Measurements from ENCODE around the gene ZBTB7A. TPM values are rescaled to one million over a fixed set of nuclear protein-coding genes. Genes with fewer than 3 reads are reported as not detected.

ZBTB7A gene
- polyA plus RNA-seq, 3 donors = 7.2 to 9.0 (median 7.4) TPM

- DNase-seq (ENCODE audit: low read depth in 3 of 3, low spot score in 2 of 3) = no peak
Observed at GRCh38 chr19:4038661-4039423, 27.9 kb downstream of the ZBTB7A start.

GRCh38 chr19:4038057-4038456 lies 28.6 kb downstream of the ZBTB7A start:
- DNase-seq (ENCODE audit: low read depth in 3 of 3, low spot score in 2 of 3) = no peak

DNA sequence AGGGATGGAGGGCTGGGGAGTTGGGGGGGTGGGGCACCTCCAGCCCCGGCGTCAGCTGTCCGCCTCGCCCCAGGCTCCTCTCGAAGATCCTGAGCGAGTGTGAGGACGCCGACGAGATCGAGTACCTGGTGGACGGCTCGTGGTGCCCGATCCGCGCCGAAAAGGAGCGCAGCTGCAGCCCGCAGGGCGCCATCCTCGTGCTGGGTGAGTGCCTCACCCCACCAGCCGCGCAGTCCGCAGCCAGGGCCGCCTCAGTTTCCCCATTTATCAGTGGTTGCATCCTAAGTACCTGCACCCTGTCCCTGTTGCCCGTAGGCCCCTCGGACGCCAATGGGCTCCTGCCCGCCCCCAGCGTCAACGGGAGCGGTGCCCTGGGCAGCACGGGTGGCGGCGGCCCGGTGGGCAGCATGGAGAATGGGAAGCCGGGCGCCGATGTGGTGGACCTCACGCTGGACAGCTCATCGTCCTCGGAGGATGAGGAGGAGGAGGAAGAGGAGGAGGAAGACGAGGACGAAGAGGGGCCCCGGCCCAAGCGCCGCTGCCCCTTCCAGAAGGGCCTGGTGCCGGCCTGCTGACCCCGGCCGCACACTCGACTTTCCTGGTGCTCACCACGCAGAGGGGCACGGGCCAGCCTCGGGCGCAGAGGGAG lies 29.3 kb downstream of the ZBTB7A start:
- no peak for DNase-seq (ENCODE audit: low read depth in 3 of 3, low spot score in 2 of 3)

DNA sequence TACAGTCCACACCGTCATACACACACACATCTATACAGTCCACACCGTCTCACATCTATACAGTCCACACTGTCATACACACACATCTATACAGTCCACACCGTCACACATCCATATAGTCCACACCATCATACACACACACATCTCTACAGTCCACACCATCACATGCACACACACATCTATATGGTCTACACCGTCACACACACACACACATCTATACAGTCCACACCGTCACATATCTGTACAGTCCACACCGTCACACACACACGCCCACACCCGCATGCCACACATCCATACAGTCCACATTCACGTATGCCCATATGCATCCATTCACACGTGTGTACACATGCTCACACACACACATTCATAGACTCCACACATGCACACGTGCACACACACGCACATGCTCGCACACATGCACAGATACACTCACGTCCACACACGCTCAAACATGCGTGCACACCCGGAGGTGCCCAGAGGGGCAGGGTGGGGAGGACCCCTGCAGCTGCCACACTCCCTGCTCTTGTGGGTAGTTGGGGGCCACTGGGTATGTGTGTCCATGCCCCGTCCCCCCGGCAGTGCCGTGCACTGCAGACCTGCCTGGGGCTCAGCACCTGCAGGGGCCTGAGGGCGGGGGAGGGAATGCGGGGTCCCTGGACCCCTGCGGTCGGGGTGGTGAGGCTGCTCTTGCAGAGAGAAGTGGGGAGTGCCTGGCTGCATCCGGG lies 30.0 kb downstream of the ZBTB7A start:
- DNase-seq (ENCODE audit: low read depth in 3 of 3, low spot score in 2 of 3) = no peak

GRCh38 chr19:4035582-4035981 lies 31.1 kb downstream of the ZBTB7A start:
- no peak for DNase-seq (ENCODE audit: low read depth in 3 of 3, low spot score in 2 of 3)

DNA sequence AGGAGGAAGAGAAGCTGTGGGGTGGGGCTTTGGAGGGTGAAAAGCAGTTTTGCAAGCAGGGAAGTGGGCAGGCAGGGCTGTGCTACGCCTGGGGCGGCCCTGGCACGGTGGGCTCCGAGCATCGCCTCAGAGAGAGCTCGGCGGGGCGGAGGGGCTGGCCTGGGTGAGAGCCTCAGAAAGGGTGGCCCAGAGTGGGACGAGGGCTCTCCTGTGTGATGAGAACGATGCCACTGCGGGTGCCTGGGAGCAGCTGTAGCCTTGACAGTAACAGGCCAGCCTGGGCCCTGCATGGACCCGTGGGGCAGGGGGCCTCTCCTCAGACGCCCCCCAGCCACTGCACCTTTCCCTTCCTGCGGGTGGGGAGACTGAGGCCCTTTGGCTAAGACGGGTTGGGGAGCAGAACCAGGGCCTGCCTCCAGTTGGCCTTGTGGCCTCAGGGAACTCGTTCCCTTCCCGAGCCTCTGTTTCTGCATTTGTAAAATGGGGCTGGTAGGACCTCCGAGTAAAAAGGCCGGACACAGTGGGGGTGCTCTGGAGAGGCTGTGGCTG lies 31.6 kb downstream of the ZBTB7A start:
- no peak for DNase-seq (ENCODE audit: low read depth in 3 of 3, low spot score in 2 of 3)

DNA sequence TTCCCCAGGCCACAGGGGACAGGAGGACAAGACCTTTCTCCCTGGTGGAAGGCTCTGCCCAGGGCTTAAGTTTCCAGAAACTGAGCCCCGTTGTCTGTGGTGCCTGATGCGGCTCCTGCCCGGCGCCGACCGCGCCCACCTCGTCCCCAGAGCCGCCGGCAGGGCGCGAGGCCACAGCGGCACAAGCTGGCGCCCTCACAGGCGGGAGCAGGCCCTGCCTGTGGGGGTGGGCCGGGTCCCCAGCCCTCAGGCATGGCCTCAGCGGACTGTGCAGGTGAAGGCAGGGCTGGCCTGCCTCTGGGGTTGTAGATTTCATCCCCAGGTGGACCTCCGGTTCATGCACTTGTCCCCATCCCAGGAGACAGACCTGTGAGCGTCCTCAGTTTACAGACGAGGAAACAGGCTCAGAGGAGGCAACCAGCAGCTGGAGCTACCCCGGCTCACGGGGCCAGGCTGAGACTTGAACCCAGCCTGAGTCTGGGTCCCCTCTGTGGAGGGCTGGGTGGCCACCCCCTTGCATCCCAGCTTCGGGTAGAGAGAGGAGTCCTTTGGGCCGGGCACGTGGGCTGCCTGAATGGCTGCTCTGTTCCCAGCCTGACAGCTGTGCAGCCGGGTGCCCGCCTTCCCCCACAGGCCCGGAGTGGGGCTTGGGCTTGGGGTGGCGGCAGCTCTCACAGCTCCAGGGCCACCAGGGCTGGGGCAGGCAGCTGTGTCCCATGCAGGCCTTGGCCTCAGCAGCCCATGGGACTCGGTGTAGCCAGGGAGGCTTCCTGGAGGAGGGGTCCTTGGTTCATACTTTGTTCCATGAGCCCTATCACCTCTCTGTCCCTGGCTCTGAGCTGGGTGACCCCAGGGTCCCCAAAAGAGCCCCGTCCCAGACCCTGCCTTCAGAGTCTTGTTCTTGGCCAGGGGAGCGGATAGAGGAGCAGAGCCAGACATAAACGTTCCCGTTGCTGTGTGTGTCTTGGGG lies 32.4 kb downstream of the ZBTB7A start:
- DNase-seq (ENCODE audit: low read depth in 3 of 3, low spot score in 2 of 3) = no peak

GRCh38 chr19:4033028-4033956 lies 33.4 kb downstream of the ZBTB7A start:
- no peak for DNase-seq (ENCODE audit: low read depth in 3 of 3, low spot score in 2 of 3)

DNA sequence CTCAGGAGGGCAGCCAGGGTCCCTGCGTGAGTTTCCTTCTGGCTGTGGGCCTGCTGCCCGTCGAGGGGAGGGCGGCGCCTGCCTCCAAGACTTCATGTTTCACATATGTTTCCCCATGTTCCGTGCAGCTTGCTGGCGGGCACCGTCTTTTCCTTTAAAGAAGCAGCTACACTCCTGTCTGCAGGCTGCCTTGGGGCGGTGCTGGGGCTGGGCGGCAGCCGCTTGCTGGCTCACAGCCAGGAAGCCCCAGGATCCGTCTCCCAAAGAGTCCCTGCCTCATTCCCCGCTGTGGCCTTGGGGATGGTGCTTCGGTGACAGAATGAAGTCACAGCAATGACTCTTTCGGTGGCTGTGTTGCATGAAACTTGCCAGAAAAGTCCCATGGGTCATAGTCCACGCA lies 34.3 kb downstream of the ZBTB7A start:
- no peak for DNase-seq (ENCODE audit: low read depth in 3 of 3, low spot score in 2 of 3)

GRCh38 chr19:4031420-4031819 lies 35.3 kb downstream of the ZBTB7A start:
- DNase-seq (ENCODE audit: low read depth in 3 of 3, low spot score in 2 of 3) = no peak

- DNase-seq (ENCODE audit: low read depth in 3 of 3, low spot score in 2 of 3) = no peak
Observed at GRCh38 chr19:4030981-4031380, 35.7 kb downstream of the ZBTB7A start.

DNA sequence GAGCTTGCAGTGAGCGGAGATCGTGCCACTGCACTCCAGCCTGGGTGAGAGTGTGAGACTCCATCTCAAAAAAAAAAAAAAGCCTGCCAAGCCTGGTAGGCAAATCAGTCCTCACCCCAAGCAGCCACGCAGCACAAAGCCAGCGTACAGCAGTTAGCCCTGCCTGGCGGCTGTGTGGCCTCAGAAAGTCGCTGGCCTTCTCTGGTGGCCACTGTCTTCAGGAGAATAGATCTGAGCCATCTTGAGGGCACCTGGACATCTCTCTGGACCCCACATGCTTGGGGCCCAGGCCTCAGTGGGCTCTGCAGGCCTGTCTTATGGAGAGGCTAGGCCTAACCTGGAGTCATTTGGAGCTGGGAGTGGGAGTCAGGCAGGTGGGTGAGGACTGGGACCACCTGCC lies 36.1 kb downstream of the ZBTB7A start:
- no peak for DNase-seq (ENCODE audit: low read depth in 3 of 3, low spot score in 2 of 3)

GRCh38 chr19:4029247-4029614 lies 37.5 kb downstream of the ZBTB7A start:
- no peak for DNase-seq (ENCODE audit: low read depth in 3 of 3, low spot score in 2 of 3)

DNA sequence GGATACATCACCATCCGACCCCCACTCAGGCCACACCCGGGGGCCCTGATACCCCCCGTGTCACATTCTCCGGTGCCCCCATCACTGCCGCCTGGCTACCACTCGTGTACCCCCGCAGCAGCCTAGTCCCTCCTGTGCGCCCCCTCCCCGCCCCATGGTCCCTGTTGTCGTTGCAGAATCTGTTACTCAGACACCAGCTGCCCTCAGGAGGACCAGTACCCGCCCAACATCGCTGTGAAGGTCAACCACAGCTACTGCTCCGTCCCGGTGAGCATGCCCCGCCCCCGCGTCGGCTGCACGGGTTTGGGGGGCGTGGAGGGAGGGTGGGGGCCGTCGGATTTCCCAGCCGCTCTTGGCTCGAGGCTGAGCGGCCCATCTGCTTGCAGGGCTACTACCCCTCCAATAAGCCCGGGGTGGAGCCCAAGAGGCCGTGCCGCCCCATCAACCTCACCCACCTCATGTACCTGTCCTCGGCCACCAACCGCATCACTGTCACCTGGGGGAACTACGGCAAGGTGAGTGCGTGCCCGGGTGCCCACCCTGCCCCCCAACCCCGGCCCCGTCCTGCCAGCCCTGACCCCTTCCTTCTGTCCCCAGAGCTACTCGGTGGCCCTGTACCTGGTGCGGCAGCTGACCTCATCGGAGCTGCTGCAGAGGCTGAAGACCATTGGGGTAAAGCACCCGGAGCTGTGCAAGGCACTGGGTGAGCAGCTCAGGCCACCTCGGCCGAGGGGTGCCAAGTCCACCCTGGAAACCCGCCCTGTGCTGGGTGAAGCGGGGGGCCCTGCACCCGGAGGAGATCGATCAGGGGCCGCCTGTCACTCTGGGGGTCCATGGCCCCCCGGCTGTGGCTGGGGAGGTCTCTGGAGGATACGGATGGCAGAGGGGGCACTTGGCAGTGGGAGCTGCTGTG lies 38.1 kb downstream of the ZBTB7A start:
- DNase-seq (ENCODE audit: low read depth in 3 of 3, low spot score in 2 of 3) = no peak

DNA sequence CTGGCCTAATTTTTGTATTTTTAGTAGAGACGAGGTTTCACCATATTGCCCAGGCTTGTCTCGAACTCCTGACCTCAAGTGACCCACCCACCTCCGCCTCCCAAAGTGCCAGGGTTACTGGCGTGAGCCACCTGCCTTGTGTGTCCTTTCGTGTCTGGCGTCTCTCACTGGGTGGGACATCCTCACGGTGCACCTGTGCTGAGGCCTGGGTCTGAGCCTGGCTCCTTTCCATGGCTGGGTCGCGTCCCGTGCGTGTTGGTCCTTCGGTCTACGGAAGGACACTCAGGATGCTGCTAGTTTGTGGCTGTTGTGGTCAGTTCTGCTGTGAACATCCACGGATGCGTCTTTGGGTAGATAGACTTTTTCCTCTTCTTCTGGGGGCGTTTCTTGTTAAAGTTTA lies 39.6 kb downstream of the ZBTB7A start:
- DNase-seq (ENCODE audit: low read depth in 3 of 3, low spot score in 2 of 3) = no peak

DNA sequence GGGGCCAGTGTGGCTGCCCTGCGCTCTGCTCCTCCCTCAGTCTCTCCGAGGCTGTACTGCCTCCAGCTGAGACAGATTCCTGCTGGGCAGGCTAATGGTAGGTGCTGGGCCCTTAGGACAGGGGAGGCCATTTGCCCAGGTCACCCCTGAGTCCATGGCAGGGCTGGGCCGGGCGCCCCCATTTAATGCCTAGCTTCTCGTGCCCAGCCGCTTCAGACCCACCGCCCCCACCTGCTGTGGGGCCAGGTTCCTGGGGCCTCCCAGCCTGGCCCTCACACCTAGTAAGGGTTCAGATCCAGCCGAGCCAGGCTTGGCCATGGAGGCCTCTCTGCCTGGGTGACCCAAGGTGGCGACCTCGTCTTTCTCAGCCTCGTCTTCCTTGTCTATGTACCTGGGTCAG lies 41.4 kb downstream of the ZBTB7A start:
- DNase-seq (ENCODE audit: low read depth in 3 of 3, low spot score in 2 of 3) = no peak

DNA sequence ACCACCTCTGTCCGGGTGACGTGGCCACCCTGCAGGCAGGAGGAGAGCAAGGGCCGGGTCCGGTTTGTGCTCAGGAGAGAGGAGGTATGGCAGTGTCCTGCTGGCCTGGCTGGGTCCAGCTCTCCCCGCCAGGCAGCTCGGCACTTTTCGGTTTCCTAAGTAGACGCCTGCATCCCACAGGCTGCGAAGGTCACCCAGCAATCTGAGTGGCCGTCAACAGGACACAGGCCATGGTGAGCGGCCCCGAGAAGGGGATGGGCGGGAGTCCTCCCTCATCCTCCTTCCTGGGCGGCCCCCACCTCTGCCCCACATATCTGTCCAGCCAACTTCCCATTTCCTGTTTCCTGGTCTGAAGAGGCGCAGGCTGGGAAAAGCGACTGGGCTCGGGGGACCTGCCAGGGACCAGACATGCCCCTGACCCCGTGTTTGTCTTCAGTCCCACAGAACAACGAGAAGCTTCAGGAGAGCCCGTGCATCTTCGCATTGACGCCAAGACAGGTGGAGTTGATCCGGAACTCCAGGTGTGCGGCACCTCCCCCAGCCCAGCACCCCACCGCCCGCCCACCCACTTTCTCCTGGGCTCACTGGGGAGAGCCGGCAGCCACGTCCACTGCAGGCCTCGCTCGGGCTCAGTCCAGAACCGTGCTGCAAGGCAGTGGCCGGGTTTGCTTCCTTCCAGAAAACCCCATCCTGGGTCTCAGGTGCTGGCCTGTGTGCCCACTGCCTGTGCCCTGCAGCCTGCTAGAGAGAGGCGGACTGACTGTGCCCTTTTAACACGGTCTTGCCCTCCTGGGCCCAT lies 42.9 kb downstream of the ZBTB7A start:
- DNase-seq (ENCODE audit: low read depth in 3 of 3, low spot score in 2 of 3) = no peak

Measured in right renal cortex interstitium (tissue), 3 donors.